ENCODE data around the gene KREMEN1.

GRCh38 chr22:29171721-29172120 lies 98.9 kb downstream of the KREMEN1 start:
- TF ChIP-seq MXI1 (IDR thresholded peaks at IDR 0.05; ENCODE audit: borderline replicate concordance, low read depth, low read length) (no peak), CTCF (conservative IDR thresholded peaks at IDR 0.05; ENCODE audit: low read depth, low read length) (no peak), POLR2A (IDR thresholded peaks at IDR 0.05; ENCODE audit: low read depth, low read length) (no peak), SMC3 (IDR thresholded peaks at IDR 0.05; ENCODE audit: low read depth, low read length) (no peak), CHD1 (IDR thresholded peaks at IDR 0.05; ENCODE audit: low read depth, low read length) (no peak), CEBPB (IDR thresholded peaks at IDR 0.05; ENCODE audit: low read depth, low read length) (no peak), NFE2L2 (IDR thresholded peaks at IDR 0.05; ENCODE audit: low read depth, low read length) (no peak)
- TF ChIP-seq, protein P1, sequence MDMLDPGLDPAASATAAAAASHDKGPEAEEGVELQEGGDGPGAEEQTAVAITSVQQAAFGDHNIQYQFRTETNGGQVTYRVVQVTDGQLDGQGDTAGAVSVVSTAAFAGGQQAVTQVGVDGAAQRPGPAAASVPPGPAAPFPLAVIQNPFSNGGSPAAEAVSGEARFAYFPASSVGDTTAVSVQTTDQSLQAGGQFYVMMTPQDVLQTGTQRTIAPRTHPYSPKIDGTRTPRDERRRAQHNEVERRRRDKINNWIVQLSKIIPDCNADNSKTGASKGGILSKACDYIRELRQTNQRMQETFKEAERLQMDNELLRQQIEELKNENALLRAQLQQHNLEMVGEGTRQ (IDR thresholded peaks at IDR 0.05; ENCODE audit: low read depth, low read length) = no peak
- TF ChIP-seq, protein P2, sequence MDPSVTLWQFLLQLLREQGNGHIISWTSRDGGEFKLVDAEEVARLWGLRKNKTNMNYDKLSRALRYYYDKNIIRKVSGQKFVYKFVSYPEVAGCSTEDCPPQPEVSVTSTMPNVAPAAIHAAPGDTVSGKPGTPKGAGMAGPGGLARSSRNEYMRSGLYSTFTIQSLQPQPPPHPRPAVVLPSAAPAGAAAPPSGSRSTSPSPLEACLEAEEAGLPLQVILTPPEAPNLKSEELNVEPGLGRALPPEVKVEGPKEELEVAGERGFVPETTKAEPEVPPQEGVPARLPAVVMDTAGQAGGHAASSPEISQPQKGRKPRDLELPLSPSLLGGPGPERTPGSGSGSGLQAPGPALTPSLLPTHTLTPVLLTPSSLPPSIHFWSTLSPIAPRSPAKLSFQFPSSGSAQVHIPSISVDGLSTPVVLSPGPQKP (IDR thresholded peaks at IDR 0.05; ENCODE audit: borderline replicate concordance, low read depth, low read length) = no peak
